Stimulated activated naive CD8-positive, alpha-beta T cell treated with anti-CD3 and anti-CD28 coated beads, Interleukin-15, Interleukin-2, amounts not matched to agents 100 ng/mL and 50 ng/mL, for 24 hours (primary cell): ENCODE data around the gene SPOCK1.

Source experiments
- H3K27ac Mint-ChIP-seq: one replicate; pipeline ENCODE4 v1.8.0; 2021; ENCODE audit warnings: mild to moderate bottlenecking, mixed read lengths
- H3K27me3 Mint-ChIP-seq: one replicate; pipeline ENCODE4 v1.8.0; 2021; ENCODE audit warnings: mixed read lengths
- H3K36me3 Mint-ChIP-seq: one replicate; pipeline ENCODE4 v1.8.0; 2021; ENCODE audit warnings: low read depth, mixed read lengths
- H3K4me1 Mint-ChIP-seq: one replicate; pipeline ENCODE4 v1.8.0; 2021; ENCODE audit warnings: low read depth, mixed read lengths
- H3K4me3 Mint-ChIP-seq: one replicate; pipeline ENCODE4 v1.8.0; 2021; ENCODE audit warnings: mild to moderate bottlenecking, mixed read lengths
- H3K9me3 Mint-ChIP-seq: one replicate; pipeline ENCODE4 v1.8.0; 2021; ENCODE audit warnings: mixed read lengths

Gene SPOCK1

GRCh38 chr5:137215261-137215660 lies 283.9 kb downstream of the SPOCK1 start:
- Mint-ChIP-seq H3K27ac (no peak overlapping the region), H3K9me3 (no peaks in the 10 kb centered on the region), H3K4me1 (no peaks in the 10 kb centered on the region), H3K36me3 (no peaks in the 10 kb centered on the region), H3K4me3 (no peak overlapping the region), H3K27me3 (peaks cover 7% of the 10 kb centered on the region)

GRCh38 chr5:137214446-137215189 lies 284.5 kb downstream of the SPOCK1 start:
- H3K4me3 Mint-ChIP-seq, result no peak overlapping the region
- no peak overlapping the region for H3K27ac Mint-ChIP-seq
- peaks cover 7% of the 10 kb centered on the region for H3K27me3 Mint-ChIP-seq
- H3K4me1 Mint-ChIP-seq, result no peaks in the 10 kb centered on the region
- H3K9me3 Mint-ChIP-seq, result no peaks in the 10 kb centered on the region
- H3K36me3 Mint-ChIP-seq, result no peaks in the 10 kb centered on the region

DNA sequence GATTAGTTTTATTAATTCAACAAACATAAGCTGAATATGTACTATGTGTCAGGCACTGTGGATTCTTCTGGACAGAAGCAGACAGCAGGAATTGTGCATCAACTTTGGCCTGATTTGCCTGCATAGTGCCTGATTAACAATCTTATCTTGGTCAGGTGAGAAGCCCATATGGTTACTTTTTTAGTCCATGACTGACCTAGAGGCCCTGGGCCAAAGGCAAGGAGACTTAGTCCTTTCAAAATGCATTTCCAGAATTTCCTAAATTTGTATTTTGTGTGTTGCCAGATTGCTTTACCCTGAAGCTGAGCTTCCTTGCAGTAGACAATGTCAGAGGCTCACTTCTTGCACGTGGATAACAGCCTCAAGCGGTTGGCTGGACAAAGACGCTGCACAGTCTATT lies 286.7 kb downstream of the SPOCK1 start:
- H3K4me3 Mint-ChIP-seq, result no peak overlapping the region
- peaks cover 7% of the 10 kb centered on the region for H3K27me3 Mint-ChIP-seq
- H3K27ac Mint-ChIP-seq, result no peak overlapping the region
- H3K4me1 Mint-ChIP-seq, result no peaks in the 10 kb centered on the region
- no peaks in the 10 kb centered on the region for H3K9me3 Mint-ChIP-seq
- no peaks in the 10 kb centered on the region for H3K36me3 Mint-ChIP-seq

- Mint-ChIP-seq H3K36me3 (no peaks in the 10 kb centered on the region), H3K4me1 (no peaks in the 10 kb centered on the region), H3K27me3 (peaks cover 3% of the 10 kb centered on the region), H3K9me3 (no peaks in the 10 kb centered on the region), H3K27ac (no peak overlapping the region), H3K4me3 (no peak overlapping the region)
Observed at GRCh38 chr5:137209232-137209809, 289.8 kb downstream of the SPOCK1 start.

DNA sequence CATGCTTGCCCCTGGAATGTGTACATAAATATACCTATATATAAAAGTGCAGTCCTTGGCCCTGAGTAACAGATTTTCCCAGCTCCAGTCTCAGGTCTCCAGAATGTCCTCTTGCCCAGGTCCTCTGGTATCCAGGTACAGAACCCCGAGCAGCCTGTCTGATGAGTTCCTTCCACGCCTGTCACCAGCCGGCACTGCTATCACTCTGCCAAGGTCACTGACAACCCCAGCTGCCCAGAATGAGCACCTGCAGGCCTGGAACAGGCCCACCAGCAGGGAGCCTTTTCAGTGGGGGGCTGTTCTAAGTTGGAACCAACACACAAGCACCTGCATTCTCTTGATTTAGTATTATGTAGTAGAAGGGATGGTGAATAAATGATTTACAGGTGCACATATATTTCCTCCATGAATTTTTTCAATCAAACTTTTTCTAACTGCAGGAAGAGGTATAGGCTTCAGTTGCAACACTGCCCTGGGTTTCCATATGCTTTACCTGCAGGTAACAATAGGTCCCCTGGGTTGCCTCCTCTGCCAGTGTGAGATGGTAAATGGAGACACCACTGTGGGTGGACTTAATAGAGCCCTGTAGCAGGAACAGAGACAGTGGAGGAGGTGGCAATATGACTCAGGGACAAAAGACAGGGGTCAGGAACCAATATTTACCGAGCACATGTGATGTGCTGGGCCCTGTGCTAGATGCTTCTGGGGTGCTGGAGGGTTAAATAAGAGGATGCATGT lies 291.9 kb downstream of the SPOCK1 start:
- H3K4me1 Mint-ChIP-seq, result no peaks in the 10 kb centered on the region
- no peaks in the 10 kb centered on the region for H3K36me3 Mint-ChIP-seq
- no peak overlapping the region for H3K4me3 Mint-ChIP-seq
- H3K27me3 Mint-ChIP-seq, result no peaks in the 10 kb centered on the region
- H3K27ac Mint-ChIP-seq, result no peak overlapping the region
- no peaks in the 10 kb centered on the region for H3K9me3 Mint-ChIP-seq

DNA sequence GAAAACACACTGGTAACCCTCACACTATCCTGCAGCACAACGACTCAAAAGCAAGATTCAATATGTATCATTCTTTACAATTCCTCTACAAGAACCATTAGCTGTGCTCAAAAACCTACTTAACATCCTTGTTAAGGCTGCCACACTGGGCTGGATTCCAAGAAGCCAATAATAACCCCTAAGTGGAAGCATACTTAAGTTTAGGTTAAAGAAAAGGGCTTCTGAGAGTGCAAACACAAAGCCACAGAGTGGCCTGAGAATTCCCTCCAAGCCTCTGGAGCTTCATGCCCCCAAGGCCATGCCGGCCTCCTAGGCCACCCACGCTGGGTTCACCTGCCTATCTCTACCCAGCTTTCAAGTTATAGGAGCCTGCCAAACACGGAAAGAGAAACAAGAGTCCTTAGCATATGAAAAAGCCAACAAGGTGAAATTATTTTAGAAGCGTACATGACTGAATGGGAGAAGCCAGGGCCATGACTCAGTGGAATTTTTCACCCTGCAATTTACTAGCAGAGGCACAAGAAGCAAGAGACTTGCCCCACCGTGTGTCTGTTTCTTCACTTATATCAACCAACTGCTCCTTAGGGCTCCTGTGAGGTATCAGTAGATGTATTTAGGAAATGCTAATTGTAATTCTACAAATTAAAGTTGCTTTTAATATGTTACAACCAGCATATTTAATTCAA lies 293.0 kb downstream of the SPOCK1 start:
- no peaks in the 10 kb centered on the region for H3K36me3 Mint-ChIP-seq
- H3K27me3 Mint-ChIP-seq, result no peaks in the 10 kb centered on the region
- no peak overlapping the region for H3K4me3 Mint-ChIP-seq
- no peaks in the 10 kb centered on the region for H3K4me1 Mint-ChIP-seq
- no peak overlapping the region for H3K27ac Mint-ChIP-seq
- no peaks in the 10 kb centered on the region for H3K9me3 Mint-ChIP-seq

DNA sequence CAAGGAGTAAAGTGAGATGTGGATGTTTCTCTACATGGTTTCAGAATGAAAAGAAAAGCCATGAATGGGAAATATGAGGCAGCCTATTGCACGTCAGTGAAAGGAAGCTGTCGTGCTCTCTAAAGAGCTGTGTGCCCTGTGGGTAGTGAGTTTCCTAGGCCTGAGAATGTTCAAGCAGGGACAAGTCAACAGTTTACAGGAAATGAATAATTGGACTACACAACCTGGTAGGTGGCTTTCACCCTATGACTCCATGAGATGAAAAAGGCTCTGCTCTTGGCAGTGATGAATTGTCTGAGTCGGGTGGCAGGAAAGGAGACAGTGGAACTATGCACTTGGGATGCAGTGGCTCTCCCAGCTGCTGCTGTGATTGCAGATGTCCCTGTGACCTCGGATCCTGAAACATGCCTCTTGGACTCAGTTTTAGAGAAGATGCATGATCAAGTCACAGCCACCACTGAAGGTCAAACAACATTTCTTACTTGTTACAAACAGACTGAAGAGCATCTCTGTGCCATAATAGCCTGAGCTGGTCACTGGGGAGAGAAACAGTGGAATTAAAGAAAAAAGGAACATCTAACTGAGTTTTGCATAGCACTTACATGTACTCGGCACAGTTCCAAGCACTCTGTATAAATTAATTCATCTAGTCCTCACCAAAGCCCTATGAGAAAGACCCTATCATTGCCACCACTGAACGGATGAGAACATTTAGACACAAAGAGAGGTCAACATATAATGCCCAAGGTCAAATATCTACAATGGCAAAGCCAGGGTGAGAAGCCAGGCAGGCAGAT lies 293.7 kb downstream of the SPOCK1 start:
- H3K27me3 Mint-ChIP-seq, result no peaks in the 10 kb centered on the region
- no peak overlapping the region for H3K4me3 Mint-ChIP-seq
- H3K9me3 Mint-ChIP-seq, result no peaks in the 10 kb centered on the region
- no peaks in the 10 kb centered on the region for H3K4me1 Mint-ChIP-seq
- no peak overlapping the region for H3K27ac Mint-ChIP-seq
- no peaks in the 10 kb centered on the region for H3K36me3 Mint-ChIP-seq

GRCh38 chr5:137203011-137203632 lies 296.0 kb downstream of the SPOCK1 start:
- no peaks in the 10 kb centered on the region for H3K27me3 Mint-ChIP-seq
- H3K36me3 Mint-ChIP-seq, result no peaks in the 10 kb centered on the region
- H3K4me3 Mint-ChIP-seq, result no peak overlapping the region
- no peaks in the 10 kb centered on the region for H3K9me3 Mint-ChIP-seq
- no peaks in the 10 kb centered on the region for H3K4me1 Mint-ChIP-seq
- H3K27ac Mint-ChIP-seq, result no peak overlapping the region

- no peaks in the 10 kb centered on the region for H3K27me3 Mint-ChIP-seq
- no peaks in the 10 kb centered on the region for H3K4me1 Mint-ChIP-seq
- H3K27ac Mint-ChIP-seq, result no peak overlapping the region
- H3K36me3 Mint-ChIP-seq, result no peaks in the 10 kb centered on the region
- H3K9me3 Mint-ChIP-seq, result no peaks in the 10 kb centered on the region
- H3K4me3 Mint-ChIP-seq, result no peak overlapping the region
Observed at GRCh38 chr5:137201876-137202275, 297.2 kb downstream of the SPOCK1 start.

GRCh38 chr5:137200906-137201700 lies 298.0 kb downstream of the SPOCK1 start:
- H3K27me3 Mint-ChIP-seq, result no peaks in the 10 kb centered on the region
- no peaks in the 10 kb centered on the region for H3K36me3 Mint-ChIP-seq
- no peak overlapping the region for H3K27ac Mint-ChIP-seq

GRCh38 chr5:137199966-137200365 lies 299.2 kb downstream of the SPOCK1 start:
- Mint-ChIP-seq H3K4me3 (no peak overlapping the region), H3K27ac (no peak overlapping the region), H3K9me3 (no peaks in the 10 kb centered on the region), H3K4me1 (no peaks in the 10 kb centered on the region), H3K36me3 (no peaks in the 10 kb centered on the region), H3K27me3 (no peaks in the 10 kb centered on the region)

More at GRCh38 chr5:137200906-137201700, 298.0 kb downstream of the SPOCK1 start:
- Mint-ChIP-seq H3K4me1 (no peaks in the 10 kb centered on the region), H3K9me3 (no peaks in the 10 kb centered on the region), H3K4me3 (no peak overlapping the region)

DNA sequence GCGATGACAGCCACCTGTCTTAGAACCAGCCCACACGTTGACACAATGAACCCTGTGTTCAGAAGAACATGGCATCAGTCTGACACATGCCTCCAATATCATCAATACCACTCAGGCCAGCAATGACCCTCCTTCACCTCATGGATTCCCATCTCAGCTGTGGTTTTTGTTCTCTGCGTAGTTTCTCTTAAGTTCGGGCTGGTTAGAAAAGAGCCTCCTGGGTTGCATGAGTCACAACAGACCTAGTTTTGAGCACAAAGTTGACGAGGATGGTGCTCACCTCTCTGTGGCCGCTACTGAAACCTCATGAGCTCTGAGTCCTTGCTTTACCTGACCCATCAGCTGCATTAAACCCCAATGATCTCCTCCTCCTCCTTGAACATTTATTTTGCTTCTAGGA lies 299.9 kb downstream of the SPOCK1 start:
- H3K36me3 Mint-ChIP-seq, result no peaks in the 10 kb centered on the region
- H3K27me3 Mint-ChIP-seq, result no peaks in the 10 kb centered on the region
- H3K4me1 Mint-ChIP-seq, result no peaks in the 10 kb centered on the region
- H3K4me3 Mint-ChIP-seq, result no peak overlapping the region
- H3K27ac Mint-ChIP-seq, result no peak overlapping the region
- no peaks in the 10 kb centered on the region for H3K9me3 Mint-ChIP-seq

DNA sequence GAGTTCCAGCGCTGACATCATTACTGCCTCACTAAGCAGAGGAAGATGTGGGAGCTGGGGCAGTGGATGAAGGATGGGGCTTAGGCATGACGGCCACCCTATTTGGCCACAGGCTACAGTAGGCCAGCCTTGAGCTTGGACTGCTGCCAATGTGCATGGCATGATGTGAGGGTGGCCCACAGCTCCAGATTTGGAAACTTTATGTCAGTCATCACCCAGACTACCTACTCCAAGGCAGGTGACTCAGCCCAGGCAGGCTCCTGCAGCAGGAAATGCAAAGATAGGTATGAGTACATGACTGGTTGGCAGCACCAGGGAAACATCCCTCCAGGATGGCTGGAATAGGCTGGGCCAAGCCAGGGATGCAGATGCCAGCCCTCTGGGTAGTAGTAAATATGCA lies 303.6 kb downstream of the SPOCK1 start:
- H3K36me3 Mint-ChIP-seq, result no peaks in the 10 kb centered on the region
- H3K9me3 Mint-ChIP-seq, result no peaks in the 10 kb centered on the region
- H3K4me3 Mint-ChIP-seq, result no peak overlapping the region
- no peaks in the 10 kb centered on the region for H3K4me1 Mint-ChIP-seq
- H3K27ac Mint-ChIP-seq, result no peak overlapping the region
- H3K27me3 Mint-ChIP-seq, result no peaks in the 10 kb centered on the region
